B cell (primary cell): Measurements from ENCODE around the gene ZNF415. TPM values are rescaled to one million over a fixed set of nuclear protein-coding genes. Genes with fewer than 3 reads are reported as not detected.

Experiments
- ATAC-seq: fragments of 200-7000 bp; cut with Tn5 transposase; one replicate; pipeline ENCODE4 v1.10.0; 2021; ENCODE audit warnings: low read depth, mild to moderate bottlenecking, moderate number of reproducible peaks, moderate library complexity
- CTCF ChIA-PET: fragments of 350-600 bp; sonication (Branson Sonifier 250); formaldehyde crosslinking; loops from one replicate; lab custom pipeline; 2021; ENCODE audit warnings: antibody characterized with exemption, inconsistent platforms; lab: Charles Lee
- POLR2A ChIA-PET: fragments of 350-600 bp; sonication (Branson Sonifier 250); formaldehyde crosslinking; loops from one replicate; lab custom pipeline; 2021; ENCODE audit warnings: antibody characterized with exemption; lab: Charles Lee
- DNase-seq: peaks from one replicate; pipeline ENCODE4 v3.0.0; 2013
- H2AFZ ChIP-seq: 2 replicates; pipeline ENCODE4 v1.6.1; 2012; ENCODE audit warnings: mild to moderate bottlenecking, low read depth, low read length; ENCODE audit not compliant: insufficient read depth, poor library complexity, severe bottlenecking
- H3K27ac ChIP-seq, 2 donors: 1 replicate in 1 of 2; 2 replicates in 1 of 2; pipeline ENCODE4 v1.5.1; 2012 to 2013; ENCODE audit warnings: low read length in 2 of 2, mild to moderate bottlenecking in 2 of 2, moderate library complexity in 1 of 2
- H3K27me3 ChIP-seq, 4 experiments: fragments of 200-600 bp in 1 of 4; sonication (generic) in 1 of 4; replicated peaks in 1 of 4; 1 replicate in 2 of 4; 2 replicates in 2 of 4; pipeline versions ENCODE4 v1.6.1 to v1.7.0; 2013 to 2016; ENCODE audit warnings: low read length in 3 of 4, mild to moderate bottlenecking in 2 of 4, mixed read lengths in 1 of 4, moderate library complexity in 1 of 4; ENCODE audit not compliant: insufficient read depth in 4 of 4, control insufficient read depth in 3 of 4; ENCODE audit errors: control extremely low read depth in 1 of 4
- H3K36me3 ChIP-seq, 2 experiments: replicated peaks in 1 of 2; 1 replicate in 1 of 2; 2 replicates in 1 of 2; pipeline versions ENCODE4 v1.6.1 to v1.7.1; 2013; ENCODE audit warnings: low read length in 1 of 2; ENCODE audit not compliant: insufficient read depth in 2 of 2, control insufficient read depth in 1 of 2; ENCODE audit errors: control extremely low read depth in 1 of 2, extremely low read depth in 1 of 2
- H3K4me1 ChIP-seq, 2 donors: fragments of 200-600 bp in 1 of 2; sonication (generic) in 1 of 2; 1 replicate in 1 of 2; 2 replicates in 1 of 2; pipeline versions ENCODE4 v1.5.1 to v1.6.1; 2013 to 2017; ENCODE audit warnings: low read length in 2 of 2; ENCODE audit not compliant: control insufficient read depth in 2 of 2, insufficient read depth in 2 of 2
- H3K4me2 ChIP-seq: replicated peaks from 2 replicates; pipeline ENCODE3; 2012; ENCODE audit warnings: mild to moderate bottlenecking, low read depth, low read length; ENCODE audit not compliant: poor library complexity, severe bottlenecking
- H3K4me3 ChIP-seq, 5 experiments: fragments of 200-600 bp in 1 of 5; sonication (generic) in 1 of 5; 1 replicate in 3 of 5; 2 replicates in 2 of 5; pipeline versions ENCODE4 v1.5.1 to v1.7.0; 2011 to 2016; ENCODE audit warnings: low read length in 4 of 5, mild to moderate bottlenecking in 4 of 5, low read depth in 2 of 5, control low read depth in 1 of 5, moderate library complexity in 1 of 5; ENCODE audit not compliant: insufficient read depth in 1 of 5; ENCODE audit errors: control extremely low read depth in 1 of 5, extremely low read depth in 1 of 5
- H3K79me2 ChIP-seq: fragments of 200-600 bp; sonication (generic); one replicate; pipeline ENCODE4 v1.6.0; 2016; ENCODE audit warnings: low read length; ENCODE audit not compliant: control insufficient read depth, insufficient read depth
- H3K9ac ChIP-seq: fragments of 200-600 bp; sonication (generic); 2 replicates; pipeline ENCODE4 v1.6.1; 2017; ENCODE audit warnings: mild to moderate bottlenecking, low read length, moderate library complexity
- H3K9me3 ChIP-seq, 3 donors: one replicate each; pipeline versions ENCODE4 v1.6.1 to v1.7.1; 2013; ENCODE audit warnings: low read length in 2 of 3; ENCODE audit not compliant: control insufficient read depth in 2 of 3, insufficient read depth in 1 of 3; ENCODE audit errors: control extremely low read depth in 1 of 3
- H4K20me1 ChIP-seq: 2 replicates; pipeline ENCODE4 v1.6.0; 2012; ENCODE audit warnings: mild to moderate bottlenecking, low read length; ENCODE audit not compliant: insufficient read depth, control insufficient read depth, poor library complexity, severe bottlenecking
- H3K27ac Mint-ChIP-seq: one replicate; pipeline ENCODE4 v1.8.0; 2021; ENCODE audit warnings: mixed read lengths
- H3K27me3 Mint-ChIP-seq: one replicate; pipeline ENCODE4 v1.8.0; 2021; ENCODE audit warnings: mixed read lengths
- H3K4me1 Mint-ChIP-seq: one replicate; pipeline ENCODE4 v1.8.0; 2021; ENCODE audit warnings: mixed read lengths
- H3K4me3 Mint-ChIP-seq: one replicate; pipeline ENCODE4 v1.8.0; 2021; ENCODE audit warnings: mixed read lengths
- H3K9me3 Mint-ChIP-seq: one replicate; pipeline ENCODE4 v1.8.0; 2022; ENCODE audit warnings: mixed read lengths; ENCODE audit not compliant: insufficient read depth
- EZH2 ChIP-seq: IDR thresholded peaks from 2 replicates; pipeline ENCODE4 v1.6.1; 2012; ENCODE audit warnings: borderline replicate concordance, low read depth, mild to moderate bottlenecking, moderate library complexity, low read length; ENCODE audit not compliant: insufficient read depth, poor library complexity, severe bottlenecking
- WGBS: methylation state at CpG from one replicate; pipeline ENCODE4 v1.1.5; 2013; ENCODE audit warnings: missing lambda C conversion rate; ENCODE audit not compliant: insufficient coverage; 5-methylcytosine and 5-hydroxymethylcytosine counted together
- intact Hi-C: fragments of 100-400 bp; cut with micrococcal nuclease; formaldehyde crosslinking; loops from one replicate; pipeline ENCODE4 v1.10.0; 2022
- polyA plus RNA-seq: library from polyadenylated mRNA; depleted of rRNA; stranded (reverse); fragments of >200 nt; gene quantifications from 2 replicates; pipeline ENCODE4 v1.2.3, GENCODE V29; 2012
- total RNA-seq, 2 donors: library from RNA; stranded (reverse); fragments of 120-200 nt in 1 of 2; gene quantifications; 1 replicate in 1 of 2; 2 replicates in 1 of 2; pipeline versions ENCODE4 v1.2.3 to v1.2.4, GENCODE V29; 2013 to 2022
- TF ChIP-seq, protein P1 (sequence below): fragments of 200-600 bp; IDR thresholded peaks from one replicate; pipeline ENCODE4 v1.8.0; 2022; ENCODE audit warnings: antibody characterized with exemption, mild to moderate bottlenecking

The ZNF415 gene
- total and polyA plus RNA-seq, 2 donors (not counting 1 experiment from before 2014, with no cell fraction given) = 4.2 to 6.7 TPM

DNA sequence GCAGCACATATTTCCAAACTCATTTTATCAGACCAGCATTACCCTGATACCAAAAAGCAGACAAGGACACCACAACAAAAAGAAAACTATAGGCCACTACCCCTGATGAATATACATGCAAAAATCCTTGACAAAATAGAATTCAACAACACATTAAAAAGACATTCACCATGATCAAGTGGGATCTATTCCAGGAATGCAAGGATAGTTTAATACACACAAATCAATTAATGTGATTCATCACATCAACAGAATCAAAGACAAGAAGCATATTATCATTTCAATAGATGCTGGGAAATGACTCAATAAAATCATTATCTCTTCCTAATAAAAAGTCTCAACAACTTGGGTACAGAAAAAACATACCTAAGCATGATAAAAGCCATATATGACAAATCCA, 14.9 kb upstream of the ZNF415 start:
- intact Hi-C loops = loop anchor here (5.0 kb wide), 1 partner anchor 430 kb away; no protein-coding TSS in a partner anchor
- Histone ChIP-seq H3K4me1 (no peaks in the 10 kb centered on the region), H3K79me2 (peaks cover 5% of the 10 kb centered on the region), H3K27ac (no peak overlapping the region), H4K20me1 (no peaks in the 10 kb centered on the region), H2AFZ (no peak overlapping the region), H3K9ac (no peak overlapping the region), H3K9me3 (peaks cover 20 to 64% (median 60%) of the 10 kb centered on the region in 3 donors), H3K36me3 (peaks cover 3 to 49% of the 10 kb centered on the region in 2 experiments), H3K27me3 (no peaks in the 10 kb centered on the region), H3K4me3 (no peak overlapping the region), H3K4me2 (no peak overlapping the region)
- H3K27me3 Mint-ChIP-seq = no peaks in the 10 kb centered on the region
- H3K4me1 Mint-ChIP-seq = no peaks in the 10 kb centered on the region
- no peak overlapping the region for H3K4me3 Mint-ChIP-seq
- H3K9me3 Mint-ChIP-seq = peaks cover 22% of the 10 kb centered on the region
- ChIA-PET POLR2A (no interaction called here), CTCF (no interaction called here)
- ATAC-seq = no peak
- DNase-seq = no peak
- TF ChIP-seq, protein P1, sequence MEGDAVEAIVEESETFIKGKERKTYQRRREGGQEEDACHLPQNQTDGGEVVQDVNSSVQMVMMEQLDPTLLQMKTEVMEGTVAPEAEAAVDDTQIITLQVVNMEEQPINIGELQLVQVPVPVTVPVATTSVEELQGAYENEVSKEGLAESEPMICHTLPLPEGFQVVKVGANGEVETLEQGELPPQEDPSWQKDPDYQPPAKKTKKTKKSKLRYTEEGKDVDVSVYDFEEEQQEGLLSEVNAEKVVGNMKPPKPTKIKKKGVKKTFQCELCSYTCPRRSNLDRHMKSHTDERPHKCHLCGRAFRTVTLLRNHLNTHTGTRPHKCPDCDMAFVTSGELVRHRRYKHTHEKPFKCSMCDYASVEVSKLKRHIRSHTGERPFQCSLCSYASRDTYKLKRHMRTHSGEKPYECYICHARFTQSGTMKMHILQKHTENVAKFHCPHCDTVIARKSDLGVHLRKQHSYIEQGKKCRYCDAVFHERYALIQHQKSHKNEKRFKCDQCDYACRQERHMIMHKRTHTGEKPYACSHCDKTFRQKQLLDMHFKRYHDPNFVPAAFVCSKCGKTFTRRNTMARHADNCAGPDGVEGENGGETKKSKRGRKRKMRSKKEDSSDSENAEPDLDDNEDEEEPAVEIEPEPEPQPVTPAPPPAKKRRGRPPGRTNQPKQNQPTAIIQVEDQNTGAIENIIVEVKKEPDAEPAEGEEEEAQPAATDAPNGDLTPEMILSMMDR = no peak
- TF ChIP-seq EZH2 = no peak
- H3K27ac Mint-ChIP-seq = no peak overlapping the region

DNA sequence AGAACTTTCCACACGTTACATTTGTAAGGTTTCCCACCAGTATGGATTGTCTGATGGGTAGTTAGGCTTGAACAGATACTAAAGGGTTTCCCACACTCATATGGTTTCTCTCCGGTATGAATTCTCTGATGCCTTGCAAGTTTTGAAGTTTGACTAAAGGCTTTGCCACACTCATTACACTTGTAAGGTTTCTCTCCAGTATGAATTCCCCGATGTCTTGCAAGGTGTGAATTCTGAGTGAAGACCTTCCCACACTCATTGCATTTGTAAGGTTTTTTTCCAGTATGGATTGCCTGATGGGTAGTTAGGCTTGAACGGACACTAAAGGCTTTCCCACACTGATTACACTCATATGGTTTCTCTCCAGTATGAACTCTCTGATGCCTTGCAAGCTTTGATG, 7.6 kb upstream of the ZNF415 start:
- no peaks in the 10 kb centered on the region for H3K4me1 ChIP-seq
- H2AFZ ChIP-seq = no peak overlapping the region
- no peaks in the 10 kb centered on the region for H3K27me3 ChIP-seq
- ATAC-seq (no peak), DNase-seq (no peak)
- no peaks in the 10 kb centered on the region for H3K4me1 Mint-ChIP-seq
- intact Hi-C loops = no loop called here
- no peaks in the 10 kb centered on the region for H3K79me2 ChIP-seq
- H3K27ac ChIP-seq = no peak overlapping the region
- peaks cover 13 to 31% of the 10 kb centered on the region in 2 experiments for H3K36me3 ChIP-seq
- peaks cover 42 to 76% (median 43%) of the 10 kb centered on the region in 3 donors for H3K9me3 ChIP-seq
- no peak overlapping the region for H3K27ac Mint-ChIP-seq
- ChIA-PET POLR2A (no interaction called here), CTCF (no interaction called here)
- TF ChIP-seq, protein P1 = no peak
- TF ChIP-seq EZH2 = no peak
- H3K4me3 ChIP-seq = no peak overlapping the region
- 100% methylated on average over 2 of the region's 4 CpGs for WGBS
- H3K4me3 Mint-ChIP-seq = no peak overlapping the region
- H3K9me3 Mint-ChIP-seq = peaks cover 42% of the 10 kb centered on the region
- H4K20me1 ChIP-seq = no peaks in the 10 kb centered on the region
- no peak overlapping the region for H3K4me2 ChIP-seq
- no peaks in the 10 kb centered on the region for H3K27me3 Mint-ChIP-seq
- H3K9ac ChIP-seq = no peak overlapping the region
